Uterus (tissue), 2 donors: Measurements from ENCODE around the gene SDCCAG8.

Experiments used
- POLR2A ChIP-seq, 2 donors: fragments of 450-650 bp; IDR thresholded peaks; one replicate each; pipeline ENCODE4 v1.6.1; 2016; ENCODE audit warnings: antibody characterized with exemption in 2 of 2, mild to moderate bottlenecking in 1 of 2, moderate library complexity in 1 of 2
- TF ChIP-seq, protein P1 (sequence below), 4 experiments: fragments of 200-600 bp in 2 of 4; fragments of 450-650 bp in 2 of 4; sonication (generic) in 2 of 4; IDR thresholded peaks; one replicate each; pipeline ENCODE4 v1.5.1; 2016 to 2019; ENCODE audit warnings: antibody characterized with exemption in 4 of 4, mild to moderate bottlenecking in 2 of 4, moderate library complexity in 1 of 4

DNA sequence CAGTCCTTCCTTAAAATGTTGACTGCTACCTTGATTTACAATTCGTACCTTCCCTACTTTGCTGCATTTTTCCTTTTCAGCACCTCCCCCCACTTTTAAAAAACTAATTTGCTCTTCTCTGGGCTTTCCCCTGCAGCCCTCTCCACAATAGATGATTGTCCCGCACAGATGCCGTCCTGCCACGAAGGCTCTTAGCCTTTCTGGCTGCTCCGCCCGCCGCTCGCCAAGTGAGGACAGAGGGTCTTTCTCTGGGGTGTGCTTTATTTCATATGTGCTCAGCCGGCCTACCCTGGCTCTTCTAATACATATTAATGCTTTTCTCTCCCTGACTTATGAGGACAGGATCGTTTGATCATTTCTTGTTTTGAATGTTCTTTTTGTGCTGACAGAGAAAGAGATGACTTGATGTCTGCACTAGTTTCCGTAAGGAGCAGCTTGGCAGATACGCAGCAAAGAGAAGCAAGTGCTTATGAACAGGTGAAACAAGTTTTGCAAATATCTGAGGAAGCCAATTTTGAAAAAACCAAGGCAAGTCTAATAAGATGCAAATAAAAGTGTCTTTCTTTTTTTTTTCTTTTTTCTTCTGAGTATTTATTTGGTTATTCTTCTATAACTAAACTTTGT, 60.6 kb downstream of the SDCCAG8 start:
- TF ChIP-seq, protein P1, sequence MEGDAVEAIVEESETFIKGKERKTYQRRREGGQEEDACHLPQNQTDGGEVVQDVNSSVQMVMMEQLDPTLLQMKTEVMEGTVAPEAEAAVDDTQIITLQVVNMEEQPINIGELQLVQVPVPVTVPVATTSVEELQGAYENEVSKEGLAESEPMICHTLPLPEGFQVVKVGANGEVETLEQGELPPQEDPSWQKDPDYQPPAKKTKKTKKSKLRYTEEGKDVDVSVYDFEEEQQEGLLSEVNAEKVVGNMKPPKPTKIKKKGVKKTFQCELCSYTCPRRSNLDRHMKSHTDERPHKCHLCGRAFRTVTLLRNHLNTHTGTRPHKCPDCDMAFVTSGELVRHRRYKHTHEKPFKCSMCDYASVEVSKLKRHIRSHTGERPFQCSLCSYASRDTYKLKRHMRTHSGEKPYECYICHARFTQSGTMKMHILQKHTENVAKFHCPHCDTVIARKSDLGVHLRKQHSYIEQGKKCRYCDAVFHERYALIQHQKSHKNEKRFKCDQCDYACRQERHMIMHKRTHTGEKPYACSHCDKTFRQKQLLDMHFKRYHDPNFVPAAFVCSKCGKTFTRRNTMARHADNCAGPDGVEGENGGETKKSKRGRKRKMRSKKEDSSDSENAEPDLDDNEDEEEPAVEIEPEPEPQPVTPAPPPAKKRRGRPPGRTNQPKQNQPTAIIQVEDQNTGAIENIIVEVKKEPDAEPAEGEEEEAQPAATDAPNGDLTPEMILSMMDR (IDR thresholded peaks at IDR 0.05), result no peak
- TF ChIP-seq POLR2A (IDR thresholded peaks at IDR 0.05), result no peak
